IMR-90 (cell line): ENCODE measurements around the gene SPP1.

Experiments
- CTCF ChIP-seq: conservative IDR thresholded peaks from 2 replicates; pipeline ENCODE4 v1.5.1; 2012; ENCODE audit warnings: mild to moderate bottlenecking, low read depth, low read length, improper control_type of control experiment
- USF2 ChIP-seq: fragments of 150-350 bp; IDR thresholded peaks from 2 replicates; pipeline ENCODE4 v1.6.1; 2017; ENCODE audit warnings: mild to moderate bottlenecking, antibody characterized with exemption, low read length, low read depth

- TF ChIP-seq USF2 (peak; percentile 81), CTCF (no peak)
Observed at GRCh38 chr4:88027611-88028608, 52.4 kb downstream of the SPP1 start.
